Measurements from ENCODE around the gene RABEPK.

GRCh38 chr9:125160750-125161149, 39.6 kb upstream of the RABEPK start:
- TF ChIP-seq NFIC (IDR thresholded peaks at IDR 0.05) (no peak), EP300 (IDR thresholded peaks at IDR 0.05; ENCODE audit: borderline replicate concordance) (no peak), TCF12 (IDR thresholded peaks at IDR 0.05; ENCODE audit: low read depth) (no peak), CREB1 (IDR thresholded peaks at IDR 0.05; ENCODE audit: low read depth) (no peak), CEBPB (IDR thresholded peaks at IDR 0.05) (no peak), TAF1 (IDR thresholded peaks at IDR 0.05; ENCODE audit: low read depth) (no peak)
- TF ChIP-seq, protein P1, sequence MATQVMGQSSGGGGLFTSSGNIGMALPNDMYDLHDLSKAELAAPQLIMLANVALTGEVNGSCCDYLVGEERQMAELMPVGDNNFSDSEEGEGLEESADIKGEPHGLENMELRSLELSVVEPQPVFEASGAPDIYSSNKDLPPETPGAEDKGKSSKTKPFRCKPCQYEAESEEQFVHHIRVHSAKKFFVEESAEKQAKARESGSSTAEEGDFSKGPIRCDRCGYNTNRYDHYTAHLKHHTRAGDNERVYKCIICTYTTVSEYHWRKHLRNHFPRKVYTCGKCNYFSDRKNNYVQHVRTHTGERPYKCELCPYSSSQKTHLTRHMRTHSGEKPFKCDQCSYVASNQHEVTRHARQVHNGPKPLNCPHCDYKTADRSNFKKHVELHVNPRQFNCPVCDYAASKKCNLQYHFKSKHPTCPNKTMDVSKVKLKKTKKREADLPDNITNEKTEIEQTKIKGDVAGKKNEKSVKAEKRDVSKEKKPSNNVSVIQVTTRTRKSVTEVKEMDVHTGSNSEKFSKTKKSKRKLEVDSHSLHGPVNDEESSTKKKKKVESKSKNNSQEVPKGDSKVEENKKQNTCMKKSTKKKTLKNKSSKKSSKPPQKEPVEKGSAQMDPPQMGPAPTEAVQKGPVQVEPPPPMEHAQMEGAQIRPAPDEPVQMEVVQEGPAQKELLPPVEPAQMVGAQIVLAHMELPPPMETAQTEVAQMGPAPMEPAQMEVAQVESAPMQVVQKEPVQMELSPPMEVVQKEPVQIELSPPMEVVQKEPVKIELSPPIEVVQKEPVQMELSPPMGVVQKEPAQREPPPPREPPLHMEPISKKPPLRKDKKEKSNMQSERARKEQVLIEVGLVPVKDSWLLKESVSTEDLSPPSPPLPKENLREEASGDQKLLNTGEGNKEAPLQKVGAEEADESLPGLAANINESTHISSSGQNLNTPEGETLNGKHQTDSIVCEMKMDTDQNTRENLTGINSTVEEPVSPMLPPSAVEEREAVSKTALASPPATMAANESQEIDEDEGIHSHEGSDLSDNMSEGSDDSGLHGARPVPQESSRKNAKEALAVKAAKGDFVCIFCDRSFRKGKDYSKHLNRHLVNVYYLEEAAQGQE (IDR thresholded peaks at IDR 0.05; ENCODE audit: low read depth): no peak
